HCT116 (cell line): ENCODE data around the gene CELA2A. TPM values are rescaled to one million over a fixed set of nuclear protein-coding genes. Genes with fewer than 3 reads are reported as not detected.
"Not testable (repeated sequence)": the region's sequence is repeated elsewhere in the genome, so short reads cannot be mapped to it uniquely, and the experiment has no call there.

Experiments used
- ATAC-seq: fragments of 200-7000 bp; cut with Tn5 transposase; 2 replicates; pipeline ENCODE4 v1.9.1; 2020; ENCODE audit warnings: mild to moderate bottlenecking, moderate library complexity
- BruUV-seq: library from RNA; stranded (reverse); fragments of 400-500 nt; replicated peaks from 2 replicates; lab custom pipeline; 2021; lab: Mats Ljungman, UMichigan
- CTCF ChIA-PET: fragments of 300-600 bp; sonication (Branson Sonifier 250); formaldehyde crosslinking; loops from one replicate; lab custom pipeline; 2021; ENCODE audit warnings: antibody characterized with exemption; lab: Charles Lee
- POLR2A ChIA-PET: fragments of 300-600, 350-600 bp; sonication (Branson Sonifier 250); formaldehyde crosslinking; loops from one replicate; lab custom pipeline; 2021; ENCODE audit warnings: antibody characterized with exemption; lab: Charles Lee
- RAD21 ChIA-PET, 2 experiments: fragments of 300-600 bp; sonication (Branson Sonifier 250); formaldehyde crosslinking; loops; one replicate each; lab custom pipeline; 2023; ENCODE audit warnings: low total read pairs in 2 of 2; ENCODE audit not compliant: uncharacterized antibody in 2 of 2, unreplicated experiment in 2 of 2, low non-redundant PET in 1 of 2; lab: Charles Lee
- DNase-seq: peaks from one replicate; pipeline ENCODE4 v3.0.0-alpha.2; 2010; ENCODE audit warnings: low read depth, low spot score
- H2AFZ ChIP-seq: fragments of 200-600 bp; shearing (Covaris generic), sonication (generic); 2 replicates; pipeline ENCODE4 v1.6.1; 2017; ENCODE audit warnings: low read depth, mixed run types, mixed read lengths, antibody characterized with exemption, low read length; ENCODE audit not compliant: poor library complexity, severe bottlenecking
- H3K27ac ChIP-seq: 2 replicates; pipeline ENCODE4 v1.5.1; 2012; ENCODE audit warnings: low read depth, low read length
- H3K27me3 ChIP-seq: fragments of 200-600 bp; sonication (generic); 2 replicates; pipeline ENCODE4 v1.6.1; 2016; ENCODE audit warnings: mixed run types, low read length, mixed read lengths; ENCODE audit not compliant: insufficient read depth
- H3K36me3 ChIP-seq, 2 experiments: fragments of 200-500 bp in 1 of 2; fragments of 200-600 bp in 1 of 2; sonication (Bioruptor generic) in 1 of 2; sonication (generic) in 1 of 2; 2 replicates each; pipeline versions ENCODE4 v1.5.1 to v1.6.1; 2014 to 2016; ENCODE audit warnings: low read length in 2 of 2, inconsistent platforms in 1 of 2, mixed read lengths in 1 of 2, mixed run types in 1 of 2; ENCODE audit not compliant: insufficient read depth in 2 of 2, control insufficient read depth in 1 of 2
- H3K4me1 ChIP-seq, 2 experiments: fragments of 200-600 bp in 1 of 2; sonication (generic) in 1 of 2; 2 replicates each; pipeline versions ENCODE4 v1.5.1 to v1.6.1; 2012 to 2017; ENCODE audit warnings: low read length in 2 of 2, inconsistent platforms in 1 of 2, mild to moderate bottlenecking in 1 of 2, mixed read lengths in 1 of 2, mixed run types in 1 of 2, moderate library complexity in 1 of 2; ENCODE audit not compliant: insufficient read depth in 2 of 2, control insufficient read depth in 1 of 2
- H3K4me2 ChIP-seq: fragments of 200-600 bp; sonication (generic); 2 replicates; pipeline ENCODE4 v1.6.1; 2017; ENCODE audit warnings: mixed run types, low read length, mixed read lengths
- H3K4me3 ChIP-seq, 2 experiments: fragments of 200-600 bp in 1 of 2; sonication (generic) in 1 of 2; replicated peaks in 1 of 2; 2 replicates each; pipeline ENCODE4 v1.5.1; 2011 to 2016; ENCODE audit warnings: low read length in 2 of 2, control low read depth in 1 of 2, low read depth in 1 of 2, mild to moderate bottlenecking in 1 of 2, mixed read lengths in 1 of 2, mixed run types in 1 of 2
- H3K79me2 ChIP-seq: fragments of 200-600 bp; sonication (generic); 2 replicates; pipeline ENCODE4 v1.6.1; 2017; ENCODE audit warnings: mild to moderate bottlenecking, mixed run types, low read length, moderate library complexity, mixed read lengths; ENCODE audit not compliant: insufficient read depth
- H3K9ac ChIP-seq: fragments of 200-600 bp; sonication (generic); 2 replicates; pipeline ENCODE4 v1.6.1; 2016; ENCODE audit warnings: low read length, mixed read lengths
- H3K9me2 ChIP-seq: fragments of 200-600 bp; sonication (generic), shearing (Covaris generic); 2 replicates; pipeline ENCODE4 v1.6.1; 2017; ENCODE audit warnings: mixed run types, mild to moderate bottlenecking, moderate library complexity; ENCODE audit not compliant: insufficient read depth
- H3K9me3 ChIP-seq, 2 experiments: fragments of 200-500 bp in 1 of 2; fragments of 200-600 bp in 1 of 2; sonication (Bioruptor generic) in 1 of 2; sonication (generic) in 1 of 2; 2 replicates each; pipeline ENCODE4 v1.6.1; 2014 to 2017; ENCODE audit warnings: low read length in 2 of 2, mixed read lengths in 2 of 2, inconsistent platforms in 1 of 2, low read depth in 1 of 2, mild to moderate bottlenecking in 1 of 2, mixed run types in 1 of 2, moderate library complexity in 1 of 2; ENCODE audit not compliant: control insufficient read depth in 1 of 2, insufficient read depth in 1 of 2
- H4K20me1 ChIP-seq: fragments of 200-600 bp; sonication (generic), shearing (Covaris generic); 2 replicates; pipeline ENCODE4 v1.6.1; 2017; ENCODE audit warnings: mixed run types, mild to moderate bottlenecking, moderate library complexity; ENCODE audit not compliant: insufficient read depth
- CBX3 ChIP-seq: IDR thresholded peaks from 2 replicates; pipeline ENCODE4 v1.6.1; 2012; ENCODE audit warnings: low read depth
- CEBPB ChIP-seq: IDR thresholded peaks from 2 replicates; pipeline ENCODE4 v1.6.1; 2012; ENCODE audit warnings: low read depth
- EGR1 ChIP-seq: IDR thresholded peaks from 2 replicates; pipeline ENCODE4 v1.6.1; 2012; ENCODE audit warnings: low read depth
- EZH2phosphoT487 ChIP-seq: fragments of 200-600 bp; IDR thresholded peaks from 2 replicates; pipeline ENCODE4 v1.6.1; 2018; ENCODE audit warnings: antibody characterized with exemption, borderline replicate concordance
- FOSL1 ChIP-seq: IDR thresholded peaks from 2 replicates; pipeline ENCODE4 v1.6.1; 2012; ENCODE audit warnings: low read depth
- JUND ChIP-seq: IDR thresholded peaks from 2 replicates; pipeline ENCODE4 v1.6.1; 2012
- POLR2A ChIP-seq: IDR thresholded peaks from 2 replicates; pipeline ENCODE4 v1.7.0; 2011; ENCODE audit warnings: borderline replicate concordance; ENCODE audit not compliant: insufficient read depth, insufficient read length; ENCODE audit errors: extremely low read depth
- POLR2AphosphoS5 ChIP-seq: IDR thresholded peaks from 2 replicates; pipeline ENCODE4 v1.6.1; 2011; ENCODE audit warnings: mild to moderate bottlenecking, low read depth, low read length, moderate library complexity
- RAD21 ChIP-seq: IDR thresholded peaks from 2 replicates; pipeline ENCODE4 v1.6.1; 2012; ENCODE audit warnings: low read depth, mild to moderate bottlenecking
- SP1 ChIP-seq: IDR thresholded peaks from 2 replicates; pipeline ENCODE4 v1.6.1; 2012; ENCODE audit warnings: low read depth
- SRF ChIP-seq: IDR thresholded peaks from 2 replicates; pipeline ENCODE4 v1.6.1; 2012; ENCODE audit warnings: low read depth
- YY1 ChIP-seq: IDR thresholded peaks from 2 replicates; pipeline ENCODE4 v1.6.1; 2011; ENCODE audit warnings: low read length, low read depth, moderate library complexity, mild to moderate bottlenecking; ENCODE audit not compliant: insufficient replicate concordance; ENCODE audit errors: extremely low read depth
- ZBTB33 ChIP-seq: IDR thresholded peaks from 2 replicates; pipeline ENCODE4 v1.6.1; 2011; ENCODE audit warnings: mild to moderate bottlenecking, low read length, moderate library complexity; ENCODE audit not compliant: insufficient replicate concordance; ENCODE audit errors: extremely low read depth
- ZNF274 ChIP-seq: fragments of 200-500 bp; sonication (Bioruptor generic); IDR thresholded peaks from 2 replicates; pipeline ENCODE4 v1.6.1; 2014; ENCODE audit warnings: mild to moderate bottlenecking, low read depth, low read length, inconsistent platforms
- intact Hi-C: fragments of 100-400 bp; cut with micrococcal nuclease; formaldehyde crosslinking; loops from 2 replicates; pipeline ENCODE4 v1.10.0; 2022
- total RNA-seq: library from RNA; stranded (reverse); gene quantifications from one replicate; pipeline ENCODE4 v1.2.1, GENCODE V29; 2021; ENCODE audit not compliant: unreplicated experiment
- TF ChIP-seq, protein P1 (sequence below): IDR thresholded peaks from 2 replicates; pipeline ENCODE4 v1.6.1; 2012; ENCODE audit warnings: low read depth
- TF ChIP-seq, protein P2 (sequence below): IDR thresholded peaks from 2 replicates; pipeline ENCODE4 v1.6.1; 2012

CELA2A gene
- total RNA-seq, 1 experiment from 2014 or later = 1.6 TPM

- Histone ChIP-seq H3K9me3 (no peaks in the 10 kb centered on the region), H2AFZ (no peak overlapping the region), H3K36me3 (no peaks in the 10 kb centered on the region), H3K9me2 (no peaks in the 10 kb centered on the region), H3K4me3 (no peak overlapping the region), H3K9ac (no peak overlapping the region), H3K4me1 (peaks cover 3 to 10% of the 10 kb centered on the region in 2 experiments; a peak in 3 of 4 replicates), H3K4me2 (no peak overlapping the region), H3K27ac (no peak overlapping the region), H3K27me3 (no peaks in the 10 kb centered on the region), H3K79me2 (no peaks in the 10 kb centered on the region), H4K20me1 (no peaks in the 10 kb centered on the region)
- no TSS peak for BruUV-seq
- POLR2A ChIA-PET = no interaction called here
- CTCF ChIA-PET = no interaction called here
- intact Hi-C loops = no loop called here
- TF ChIP-seq EZH2phosphoT487 (no peak), RAD21 (no peak), POLR2AphosphoS5 (no peak), SP1 (no peak), EGR1 (no peak), SRF (no peak), FOSL1 (no peak), JUND (no peak), POLR2A (no peak), YY1 (no peak), CEBPB (no peak), ZBTB33 (no peak), CBX3 (no peak), ZNF274 (no peak)
- TF ChIP-seq, protein P1, sequence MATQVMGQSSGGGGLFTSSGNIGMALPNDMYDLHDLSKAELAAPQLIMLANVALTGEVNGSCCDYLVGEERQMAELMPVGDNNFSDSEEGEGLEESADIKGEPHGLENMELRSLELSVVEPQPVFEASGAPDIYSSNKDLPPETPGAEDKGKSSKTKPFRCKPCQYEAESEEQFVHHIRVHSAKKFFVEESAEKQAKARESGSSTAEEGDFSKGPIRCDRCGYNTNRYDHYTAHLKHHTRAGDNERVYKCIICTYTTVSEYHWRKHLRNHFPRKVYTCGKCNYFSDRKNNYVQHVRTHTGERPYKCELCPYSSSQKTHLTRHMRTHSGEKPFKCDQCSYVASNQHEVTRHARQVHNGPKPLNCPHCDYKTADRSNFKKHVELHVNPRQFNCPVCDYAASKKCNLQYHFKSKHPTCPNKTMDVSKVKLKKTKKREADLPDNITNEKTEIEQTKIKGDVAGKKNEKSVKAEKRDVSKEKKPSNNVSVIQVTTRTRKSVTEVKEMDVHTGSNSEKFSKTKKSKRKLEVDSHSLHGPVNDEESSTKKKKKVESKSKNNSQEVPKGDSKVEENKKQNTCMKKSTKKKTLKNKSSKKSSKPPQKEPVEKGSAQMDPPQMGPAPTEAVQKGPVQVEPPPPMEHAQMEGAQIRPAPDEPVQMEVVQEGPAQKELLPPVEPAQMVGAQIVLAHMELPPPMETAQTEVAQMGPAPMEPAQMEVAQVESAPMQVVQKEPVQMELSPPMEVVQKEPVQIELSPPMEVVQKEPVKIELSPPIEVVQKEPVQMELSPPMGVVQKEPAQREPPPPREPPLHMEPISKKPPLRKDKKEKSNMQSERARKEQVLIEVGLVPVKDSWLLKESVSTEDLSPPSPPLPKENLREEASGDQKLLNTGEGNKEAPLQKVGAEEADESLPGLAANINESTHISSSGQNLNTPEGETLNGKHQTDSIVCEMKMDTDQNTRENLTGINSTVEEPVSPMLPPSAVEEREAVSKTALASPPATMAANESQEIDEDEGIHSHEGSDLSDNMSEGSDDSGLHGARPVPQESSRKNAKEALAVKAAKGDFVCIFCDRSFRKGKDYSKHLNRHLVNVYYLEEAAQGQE = no peak
- TF ChIP-seq, protein P2, sequence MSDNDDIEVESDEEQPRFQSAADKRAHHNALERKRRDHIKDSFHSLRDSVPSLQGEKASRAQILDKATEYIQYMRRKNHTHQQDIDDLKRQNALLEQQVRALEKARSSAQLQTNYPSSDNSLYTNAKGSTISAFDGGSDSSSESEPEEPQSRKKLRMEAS = no peak
- DNase-seq (no peak), ATAC-seq (no peak)
- RAD21 ChIA-PET = no interaction called here
Observed at GRCh38 chr1:15460708-15461095, 4.2 kb downstream of the CELA2A start.

DNA sequence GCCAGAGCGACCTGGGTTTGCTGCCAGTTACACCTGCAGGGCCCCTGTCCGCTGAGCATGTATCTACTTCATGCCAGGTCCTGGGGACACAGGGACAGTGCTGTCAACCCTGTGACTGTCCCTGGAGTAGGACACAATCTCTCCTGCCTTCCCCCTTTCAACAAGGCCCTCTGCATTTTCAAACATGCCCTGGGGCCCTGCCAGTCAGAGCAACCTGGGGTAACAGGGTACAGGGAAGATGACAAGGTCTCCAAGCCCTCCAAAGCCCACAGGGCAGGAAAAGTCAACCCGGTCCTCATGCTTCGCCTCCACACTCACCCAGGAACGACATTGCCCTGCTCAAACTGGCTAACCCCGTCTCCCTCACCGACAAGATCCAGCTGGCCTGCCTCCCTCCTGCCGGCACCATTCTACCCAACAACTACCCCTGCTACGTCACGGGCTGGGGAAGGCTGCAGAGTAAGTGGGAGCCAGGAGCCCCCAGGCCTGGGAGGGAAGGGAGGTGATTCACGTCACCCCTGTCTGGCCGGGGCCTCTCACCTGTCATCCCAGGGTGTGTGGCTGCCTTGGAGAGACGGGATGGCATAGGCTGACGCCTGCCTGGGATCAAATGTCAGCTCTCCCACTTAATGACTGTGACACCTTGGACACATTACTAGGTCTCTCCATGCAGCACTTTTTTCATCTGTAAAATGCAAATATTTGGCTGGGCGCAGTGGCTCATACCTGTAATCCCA, 6.7 kb downstream of the CELA2A start:
- H4K20me1 ChIP-seq, BruUV-seq, H2AFZ ChIP-seq, H3K4me1 ChIP-seq, intact Hi-C loops, H3K4me3 ChIP-seq, H3K4me2 ChIP-seq, H3K9me2 ChIP-seq, H3K79me2 ChIP-seq, H3K9ac ChIP-seq, RAD21 ChIA-PET, DNase-seq, CTCF ChIA-PET, H3K27ac ChIP-seq, H3K27me3 ChIP-seq, H3K9me3 ChIP-seq, POLR2A ChIA-PET, ATAC-seq, H3K36me3 ChIP-seq: not testable (repeated sequence)
